B cell (primary cell): ENCODE data around the gene GPR151.

Experiments used
- EZH2 ChIP-seq: IDR thresholded peaks from 2 replicates; pipeline ENCODE4 v1.6.1; 2012; ENCODE audit warnings: borderline replicate concordance, low read depth, mild to moderate bottlenecking, moderate library complexity, low read length; ENCODE audit not compliant: insufficient read depth, poor library complexity, severe bottlenecking
- TF ChIP-seq, protein P1 (sequence below): fragments of 200-600 bp; IDR thresholded peaks from one replicate; pipeline ENCODE4 v1.8.0; 2022; ENCODE audit warnings: antibody characterized with exemption, mild to moderate bottlenecking

DNA sequence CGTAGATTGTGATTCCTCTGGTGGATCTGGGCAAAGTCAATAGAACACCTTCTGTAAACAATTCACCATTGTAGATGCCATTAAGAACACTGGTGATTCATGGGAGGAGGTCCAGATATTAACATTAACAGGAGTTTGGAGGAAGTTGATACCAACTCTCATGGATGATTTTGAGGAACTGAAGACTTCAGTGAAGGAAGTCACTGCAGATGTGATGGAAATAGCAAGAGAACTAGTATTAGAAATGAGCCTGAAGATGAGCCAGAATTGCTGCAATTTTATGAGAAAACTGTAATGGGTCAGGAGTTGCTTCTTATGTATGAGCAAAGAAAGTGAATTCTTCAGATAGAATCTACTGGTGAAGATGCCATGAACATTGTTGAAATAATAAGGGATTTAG, 41.9 kb downstream of the GPR151 start:
- TF ChIP-seq, protein P1, sequence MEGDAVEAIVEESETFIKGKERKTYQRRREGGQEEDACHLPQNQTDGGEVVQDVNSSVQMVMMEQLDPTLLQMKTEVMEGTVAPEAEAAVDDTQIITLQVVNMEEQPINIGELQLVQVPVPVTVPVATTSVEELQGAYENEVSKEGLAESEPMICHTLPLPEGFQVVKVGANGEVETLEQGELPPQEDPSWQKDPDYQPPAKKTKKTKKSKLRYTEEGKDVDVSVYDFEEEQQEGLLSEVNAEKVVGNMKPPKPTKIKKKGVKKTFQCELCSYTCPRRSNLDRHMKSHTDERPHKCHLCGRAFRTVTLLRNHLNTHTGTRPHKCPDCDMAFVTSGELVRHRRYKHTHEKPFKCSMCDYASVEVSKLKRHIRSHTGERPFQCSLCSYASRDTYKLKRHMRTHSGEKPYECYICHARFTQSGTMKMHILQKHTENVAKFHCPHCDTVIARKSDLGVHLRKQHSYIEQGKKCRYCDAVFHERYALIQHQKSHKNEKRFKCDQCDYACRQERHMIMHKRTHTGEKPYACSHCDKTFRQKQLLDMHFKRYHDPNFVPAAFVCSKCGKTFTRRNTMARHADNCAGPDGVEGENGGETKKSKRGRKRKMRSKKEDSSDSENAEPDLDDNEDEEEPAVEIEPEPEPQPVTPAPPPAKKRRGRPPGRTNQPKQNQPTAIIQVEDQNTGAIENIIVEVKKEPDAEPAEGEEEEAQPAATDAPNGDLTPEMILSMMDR = no peak
- TF ChIP-seq EZH2 = no peak
